Measurements from ENCODE around the gene PPP6R3.
"Not testable (repeated sequence)": the region's sequence is repeated elsewhere in the genome, so short reads cannot be mapped to it uniquely, and the experiment has no call there.

The PPP6R3 gene

DNA sequence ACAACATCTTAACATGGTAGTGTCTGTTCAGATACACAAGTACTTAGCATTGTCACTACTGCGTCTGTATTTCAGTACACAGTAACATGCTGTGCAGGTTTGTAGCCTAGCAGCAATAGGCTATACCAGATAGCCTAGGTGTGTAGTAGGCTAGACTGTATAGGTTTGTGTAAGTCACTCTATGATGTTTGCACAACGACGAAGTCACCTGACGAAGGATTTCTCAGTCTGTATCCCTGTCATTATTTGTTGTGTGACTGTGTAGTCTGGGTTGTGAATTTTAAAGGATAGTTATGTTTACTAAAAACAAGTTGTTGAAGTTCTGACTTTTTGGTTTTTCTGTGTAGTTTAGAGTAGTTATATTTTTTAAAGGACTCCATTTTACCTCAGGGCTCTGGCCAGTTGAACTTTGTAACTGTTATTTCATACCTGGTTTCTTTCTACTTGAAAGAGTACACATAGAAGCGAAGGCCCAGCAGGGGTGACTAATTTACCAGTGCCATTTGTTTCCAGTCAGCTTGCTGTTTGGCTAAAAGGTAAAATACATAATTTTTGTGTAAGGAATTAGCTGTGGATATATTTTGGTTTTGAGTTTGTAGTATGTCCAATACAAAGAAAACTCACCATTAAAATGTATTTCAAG, 72.3 kb downstream of the PPP6R3 start:
- DNase-seq, result no peak

DNA sequence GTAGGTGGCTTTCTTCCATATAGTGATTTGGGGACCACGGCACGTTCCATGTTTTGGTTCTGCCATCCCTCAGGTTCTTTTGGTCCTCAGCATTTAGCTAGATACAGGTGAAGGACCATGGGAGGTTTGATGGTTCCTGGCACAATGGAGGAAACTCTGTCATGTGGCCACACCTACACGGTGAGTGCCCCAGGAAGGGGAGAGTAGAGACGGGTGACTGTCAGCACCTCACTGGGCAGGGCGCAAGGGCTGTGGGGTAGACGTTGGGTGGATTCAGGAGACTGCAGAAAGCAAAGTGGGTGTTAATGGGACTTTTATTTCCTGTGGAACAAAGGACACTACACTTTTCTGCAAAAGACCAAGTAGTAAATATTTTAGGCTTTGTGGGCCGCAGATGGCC, 73.4 kb downstream of the PPP6R3 start:
- no peak for DNase-seq

DNA sequence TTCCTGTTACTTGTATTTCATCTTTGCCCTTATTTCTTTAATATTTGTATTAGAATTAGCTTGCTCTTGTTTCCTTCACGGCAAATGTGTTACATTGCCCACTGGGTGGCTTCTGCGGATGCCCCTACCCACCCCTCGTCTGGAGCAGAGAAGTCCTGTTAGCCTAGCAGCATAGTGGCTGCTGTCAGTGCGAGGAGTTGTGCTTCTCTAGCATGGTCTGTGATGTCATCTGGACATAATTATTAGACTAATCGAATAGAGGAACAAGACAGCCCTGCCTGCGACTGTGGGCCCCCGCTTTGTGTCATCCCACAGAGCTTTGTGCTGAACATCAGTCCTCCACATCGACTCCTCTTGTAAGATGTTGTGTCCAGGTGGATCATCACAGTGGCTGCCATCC, 74.5 kb downstream of the PPP6R3 start:
- no peak for DNase-seq

DNA sequence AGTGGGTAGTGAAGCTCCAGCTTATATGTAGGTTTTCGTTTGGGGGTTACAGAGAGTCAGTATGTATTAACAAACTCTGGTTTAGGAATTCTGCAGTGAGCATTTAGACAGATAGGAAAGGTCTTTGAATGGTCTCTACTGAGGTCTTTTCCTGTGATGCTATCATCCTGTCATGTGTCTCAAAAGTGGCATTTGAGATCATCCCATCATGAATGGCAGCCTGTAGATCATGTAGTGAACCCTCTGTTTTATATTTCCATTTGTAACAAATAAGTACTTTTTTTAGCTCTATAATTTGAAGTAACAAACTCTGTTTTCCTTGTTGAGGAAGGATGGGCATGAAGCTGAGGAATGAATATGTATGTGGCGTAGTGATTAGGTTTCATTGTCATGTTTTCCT, 76.2 kb downstream of the PPP6R3 start:
- no peak for DNase-seq

DNA sequence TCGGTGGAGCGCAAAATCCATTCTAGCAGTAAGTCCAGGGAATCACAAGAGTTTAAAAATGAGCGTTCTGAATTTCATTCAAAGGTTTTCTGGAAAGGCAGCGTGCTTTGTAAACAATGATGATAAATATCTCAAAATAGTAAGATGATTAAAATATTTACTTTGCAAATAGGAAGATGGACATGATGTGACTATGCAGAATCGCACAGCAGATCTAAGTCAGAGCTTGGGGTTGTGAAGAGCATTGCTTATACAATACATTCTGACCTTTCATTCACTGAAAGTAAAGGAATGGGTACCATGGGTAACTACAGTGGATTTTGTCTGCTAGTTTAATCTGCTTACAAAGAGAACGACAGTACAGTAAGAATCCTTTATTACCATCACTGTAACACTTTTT, 77.5 kb downstream of the PPP6R3 start:
- DNase-seq, result no peak

DNA sequence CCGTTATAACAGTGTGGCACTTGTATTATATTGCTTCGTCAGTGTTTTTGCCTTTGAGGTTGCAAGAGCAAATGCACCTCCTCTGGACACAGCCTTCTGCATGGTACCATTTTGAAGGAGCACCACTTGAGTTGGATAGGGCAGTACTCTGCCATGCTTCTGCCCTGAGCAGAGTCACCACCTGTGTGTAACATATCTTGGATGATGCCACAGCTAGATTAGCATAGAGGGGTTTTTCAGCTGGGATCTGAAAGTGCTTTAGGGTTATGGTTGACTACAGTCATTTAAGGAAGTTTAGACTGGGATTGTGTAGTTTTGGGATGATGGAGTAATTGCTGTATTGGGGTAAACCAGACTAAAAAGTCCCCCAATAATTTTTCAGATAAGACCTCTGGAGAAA, 78.8 kb downstream of the PPP6R3 start:
- no peak for DNase-seq

DNA sequence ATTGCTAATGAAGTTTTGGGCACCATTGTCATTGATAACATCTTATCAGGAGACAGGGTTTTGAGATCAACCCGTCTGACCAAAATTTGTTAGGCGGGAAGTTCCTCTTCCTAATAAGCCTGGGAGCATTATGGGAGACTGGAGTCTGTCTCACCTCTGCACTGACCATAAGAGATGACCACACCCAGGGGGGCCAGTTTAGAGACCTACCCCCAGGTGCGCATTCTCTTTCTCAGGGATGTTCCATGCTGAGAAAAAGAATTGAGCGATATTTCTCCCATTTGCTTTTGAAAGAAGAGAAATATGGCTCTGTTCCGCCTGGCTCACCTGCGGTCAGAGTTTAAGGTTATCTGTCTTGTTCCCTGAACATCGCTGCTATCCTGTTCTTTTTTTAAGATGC, 80.0 kb downstream of the PPP6R3 start:
- DNase-seq, result not testable (repeated sequence)

DNA sequence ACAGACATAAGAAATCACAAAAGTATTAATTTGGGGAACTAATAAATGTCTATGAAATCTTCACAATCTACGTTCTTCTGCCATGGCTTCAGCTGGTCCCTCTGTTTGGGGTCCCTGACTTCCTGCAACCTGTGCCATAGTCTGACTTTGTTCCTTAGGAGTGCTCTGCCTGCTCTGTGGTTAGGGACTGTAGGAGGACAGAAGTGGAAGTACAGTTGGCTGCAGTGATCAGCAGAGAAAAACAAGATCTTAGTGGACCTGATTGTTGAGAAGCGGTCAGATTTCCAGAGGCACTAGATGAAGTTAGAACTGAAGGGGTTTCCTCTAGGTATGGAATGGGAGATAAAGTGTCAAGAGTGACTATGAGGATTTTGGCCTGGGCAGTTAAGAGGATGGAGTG, 80.6 kb downstream of the PPP6R3 start:
- no peak for DNase-seq

DNA sequence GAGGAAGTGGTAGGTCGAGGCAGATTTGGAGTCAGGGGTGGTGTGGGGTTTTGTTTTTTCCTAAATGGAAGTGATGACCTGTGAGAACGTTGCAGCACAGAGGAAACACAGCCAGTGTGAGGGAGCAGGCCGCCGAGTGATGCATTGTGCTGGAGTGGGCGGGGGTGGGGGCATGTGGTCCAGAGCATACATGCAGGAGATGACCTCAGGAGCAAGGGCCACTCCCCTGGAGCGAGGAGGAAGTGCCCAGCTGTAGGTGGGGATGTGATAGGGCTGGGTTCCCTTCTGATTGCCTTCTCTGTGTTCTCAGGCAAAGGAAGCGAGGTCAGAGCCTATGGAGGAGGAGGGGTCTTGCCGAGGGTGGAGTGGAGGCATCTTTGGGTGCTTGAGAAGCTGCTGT, 81.4 kb downstream of the PPP6R3 start:
- DNase-seq, result no peak

DNA sequence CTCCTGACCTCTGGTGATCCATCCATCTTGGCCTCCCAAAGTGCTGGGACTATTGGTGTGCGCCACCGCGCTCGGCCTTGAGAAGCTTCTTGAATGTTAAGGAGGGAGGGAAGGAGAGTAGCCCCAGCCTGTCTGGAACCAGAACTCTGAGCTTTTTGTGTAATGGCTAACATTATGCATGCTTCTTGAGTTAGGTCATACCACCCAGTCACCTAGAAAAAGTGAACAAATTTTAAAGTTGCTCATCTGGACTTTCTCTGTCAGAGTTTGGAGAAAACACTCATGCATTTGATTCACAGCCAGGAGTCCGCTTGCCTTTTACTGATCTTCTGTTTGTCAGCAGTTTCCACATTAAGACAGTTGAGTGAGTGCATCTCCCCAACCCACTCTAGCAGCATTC, 82.1 kb downstream of the PPP6R3 start:
- no peak for DNase-seq

DNA sequence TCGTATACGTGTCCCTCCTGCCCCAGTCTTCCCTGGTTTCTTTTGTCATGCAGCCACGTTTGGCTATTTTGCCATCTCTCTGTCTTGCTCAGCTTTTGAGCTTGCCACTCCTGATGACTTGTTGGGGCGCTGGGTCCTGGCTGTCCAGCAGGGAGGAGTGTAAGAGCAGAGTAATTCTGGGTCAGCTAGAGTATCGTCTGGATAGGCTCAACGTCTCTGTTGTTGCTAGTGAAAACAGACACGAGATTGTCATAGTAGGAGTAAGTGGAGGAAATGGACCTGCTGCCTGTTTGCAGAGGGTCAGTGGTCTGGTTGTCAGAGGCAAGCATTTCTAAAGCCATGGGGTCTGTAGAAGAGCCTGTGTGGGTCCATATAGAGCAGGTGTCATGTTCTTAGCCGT, 83.0 kb downstream of the PPP6R3 start:
- no peak for DNase-seq

DNA sequence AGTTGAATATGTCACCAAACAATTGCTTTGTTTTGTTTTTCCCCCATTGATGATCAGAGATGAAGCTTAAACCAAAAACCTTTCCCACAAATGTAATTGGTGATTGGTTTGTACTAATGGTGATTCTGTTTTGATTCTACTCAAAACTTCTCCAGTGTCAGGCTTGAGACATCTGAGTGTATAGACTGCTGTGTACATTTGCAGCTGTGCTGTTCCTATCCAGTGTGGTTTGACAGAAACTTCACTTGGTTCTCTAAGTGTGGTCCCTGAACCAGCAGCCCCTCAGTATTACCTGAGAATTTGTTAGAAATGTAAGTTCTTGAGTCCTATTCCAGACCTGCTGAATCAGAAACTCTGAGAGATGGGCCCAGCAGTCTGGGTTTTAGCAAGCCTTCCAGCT, 84.8 kb downstream of the PPP6R3 start:
- no peak for DNase-seq

DNA sequence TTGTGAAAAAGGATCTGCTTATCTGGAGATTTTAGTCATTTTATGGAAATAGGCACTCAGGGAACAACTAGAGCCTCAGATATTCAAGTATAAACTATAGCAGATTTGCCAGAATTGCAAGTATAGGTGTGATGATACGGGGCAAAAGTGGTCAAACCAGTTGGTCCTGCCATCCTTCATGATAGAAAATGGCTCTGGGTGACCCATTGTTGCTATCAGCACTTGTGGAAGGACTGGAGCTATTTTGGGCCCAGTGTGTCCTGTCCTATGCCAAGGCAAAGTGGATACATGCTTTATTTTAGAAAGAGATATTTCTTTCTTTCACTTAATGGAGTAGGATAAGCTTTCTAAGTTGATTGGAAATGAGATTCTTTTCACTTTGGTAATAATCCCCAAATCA, 85.2 kb downstream of the PPP6R3 start:
- no peak for DNase-seq

DNA sequence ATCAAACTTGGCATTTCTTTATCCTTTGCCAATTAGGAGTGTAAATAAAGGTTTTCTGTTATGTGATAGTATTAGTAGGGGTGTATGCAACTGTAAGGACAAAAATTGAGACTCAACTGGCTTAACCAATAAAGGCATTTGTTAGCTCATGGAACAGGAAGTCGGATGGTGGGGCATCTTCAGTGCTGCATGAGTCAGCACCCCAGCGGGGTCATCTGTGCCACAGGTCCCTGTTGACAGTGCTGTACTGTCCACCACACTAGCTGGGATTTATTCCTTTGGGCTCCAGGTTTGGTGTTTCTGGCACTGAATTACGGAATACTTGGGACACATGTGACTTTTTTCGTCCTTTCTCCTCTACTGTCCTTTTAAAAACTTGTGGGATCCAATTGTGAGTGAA, 86.0 kb downstream of the PPP6R3 start:
- DNase-seq, result no peak

DNA sequence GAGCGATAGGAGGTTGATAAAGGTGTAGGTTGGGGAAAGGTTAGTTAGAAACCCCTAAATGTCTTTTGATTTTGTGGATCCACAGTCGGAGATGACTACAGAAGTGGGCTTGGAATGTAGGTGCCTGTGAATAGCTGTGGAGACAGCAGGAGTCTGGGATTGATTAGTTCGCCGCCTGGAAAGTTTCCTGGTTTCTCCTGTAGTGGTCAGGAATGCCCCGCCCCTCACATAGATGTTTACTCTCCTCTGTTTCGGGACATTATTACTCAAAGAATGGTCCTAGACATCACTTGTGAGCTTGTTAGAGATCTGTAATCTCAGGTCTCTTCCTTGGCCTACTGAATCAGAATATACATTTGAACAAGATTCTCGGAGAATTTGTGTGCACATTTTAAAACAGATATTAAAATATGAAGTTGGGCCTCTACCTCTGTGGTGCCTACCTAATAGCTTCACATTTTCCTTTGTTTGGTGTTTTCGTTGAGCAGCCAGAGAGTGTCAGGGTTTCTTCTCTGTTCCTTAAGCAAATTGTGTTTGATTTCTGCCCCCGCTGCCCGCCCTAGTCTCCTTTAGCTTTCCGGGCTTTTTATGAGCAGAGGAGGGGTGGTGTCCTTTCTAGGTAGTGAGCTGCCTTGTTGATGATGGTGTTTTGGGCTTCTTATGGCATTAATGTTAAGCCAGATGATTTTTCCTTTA, 89.4 kb downstream of the PPP6R3 start:
- no peak for DNase-seq

DNA sequence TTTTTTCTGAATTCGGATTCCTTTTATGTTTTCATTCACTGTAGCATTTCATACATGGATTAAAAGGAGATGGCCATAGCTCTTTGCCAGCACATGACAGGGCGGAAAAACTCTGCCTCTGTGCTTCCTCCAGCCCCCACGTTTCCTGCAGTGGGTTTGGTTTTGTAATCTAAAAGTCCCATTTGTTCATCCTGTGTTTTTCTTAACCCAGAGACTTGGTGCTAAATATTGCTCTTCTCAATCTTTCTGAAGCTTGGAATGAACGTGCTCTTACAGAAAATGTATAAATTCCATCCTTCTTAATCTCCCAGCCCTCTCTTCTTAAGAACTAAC, 89.9 kb downstream of the PPP6R3 start:
- DNase-seq, result no peak

DNA sequence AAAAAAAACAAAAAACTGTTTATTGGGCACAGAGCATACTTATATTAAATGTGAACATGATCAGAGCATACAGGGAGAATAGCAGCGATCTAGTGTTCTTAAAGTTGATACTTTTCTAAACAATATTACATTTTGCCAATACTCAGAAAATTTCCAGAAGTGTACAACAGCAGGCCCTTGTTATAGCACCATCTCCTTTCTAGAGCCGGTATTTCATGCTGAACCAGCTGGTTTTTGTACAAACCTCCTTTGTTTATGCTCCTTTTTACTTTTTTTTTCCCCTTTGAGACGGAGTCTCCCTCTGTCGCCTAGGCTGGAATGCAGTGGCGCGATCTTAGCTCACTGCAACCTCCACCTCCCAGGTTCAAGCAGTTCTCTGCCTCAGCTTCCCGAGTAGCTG, 90.7 kb downstream of the PPP6R3 start:
- no peak for DNase-seq

DNA sequence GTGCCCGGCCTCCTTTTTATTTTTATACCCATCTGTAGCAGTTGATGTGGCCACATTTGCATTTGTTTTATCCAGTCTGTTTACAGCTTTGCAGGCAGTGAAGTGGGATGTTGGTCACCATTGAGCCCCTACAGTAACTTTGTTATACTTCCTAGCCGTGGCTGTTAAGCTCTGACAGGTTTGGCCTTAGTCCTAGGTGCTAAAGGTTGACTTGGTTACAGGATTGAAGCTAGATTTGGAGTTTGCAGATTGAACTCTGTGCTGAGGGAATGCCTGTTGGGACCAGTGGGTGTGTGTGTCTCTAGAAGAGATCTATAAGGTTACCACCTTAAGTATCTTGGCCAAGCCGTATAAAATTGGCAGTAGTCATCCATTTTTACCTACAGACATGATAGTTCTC, 91.2 kb downstream of the PPP6R3 start:
- DNase-seq, result no peak

DNA sequence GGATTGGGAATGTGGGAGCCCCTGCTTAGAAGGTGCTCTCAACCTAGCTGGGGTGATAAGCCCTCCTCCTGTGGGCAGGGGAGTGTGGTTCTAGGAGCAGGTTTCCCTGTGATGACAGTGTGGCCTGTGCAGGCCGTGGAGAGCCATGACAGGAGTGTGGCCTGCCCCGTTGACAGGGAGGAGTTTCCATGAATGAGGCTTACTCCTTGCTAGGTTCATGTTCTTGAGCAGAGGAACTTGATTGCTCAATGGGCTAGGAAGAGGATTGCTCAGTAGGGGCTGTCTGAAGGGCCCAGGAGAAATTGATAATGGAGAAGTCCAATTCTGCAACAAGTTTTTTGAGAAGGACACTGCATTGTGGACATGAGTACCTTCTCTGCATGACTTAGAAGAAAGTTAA, 92.0 kb downstream of the PPP6R3 start:
- no peak for DNase-seq

DNA sequence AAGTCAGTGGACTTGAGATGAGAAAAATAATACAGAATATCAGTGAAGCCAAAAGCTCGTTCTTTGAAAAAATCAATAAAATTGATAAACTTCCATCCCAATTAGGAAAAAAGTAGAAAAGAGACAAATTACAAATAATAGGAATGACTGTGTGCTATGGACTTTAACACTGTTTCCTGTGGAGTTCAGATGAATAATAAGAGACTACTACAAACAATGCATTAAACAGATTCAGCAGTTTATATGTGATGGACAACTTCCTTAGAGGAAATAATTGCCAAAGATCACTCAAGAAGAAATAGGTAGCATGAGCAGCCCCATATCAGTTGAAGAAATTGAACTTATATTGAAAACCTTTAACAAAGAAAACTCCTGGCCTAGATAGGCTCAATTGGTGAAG, 99.7 kb downstream of the PPP6R3 start:
- DNase-seq, result no peak

DNA sequence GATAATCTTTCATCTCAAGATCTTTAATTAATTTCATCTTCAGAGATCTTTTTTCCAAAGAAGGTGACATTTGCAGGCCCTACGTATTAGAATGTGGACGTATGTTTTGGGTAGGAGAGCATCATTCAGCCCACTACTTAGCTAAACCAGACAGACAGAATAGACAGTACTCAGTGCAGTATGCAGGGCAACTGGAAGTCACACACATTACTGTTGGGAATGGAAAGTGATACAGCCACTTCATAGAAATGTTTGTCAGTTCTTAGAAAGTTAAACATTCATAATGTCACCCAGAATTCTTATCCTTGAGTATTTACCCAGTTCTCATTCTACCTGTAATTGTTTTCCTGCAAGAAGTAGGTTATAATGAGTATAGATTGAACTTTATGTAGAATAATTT, 102.9 kb downstream of the PPP6R3 start:
- DNase-seq, result no peak

DNA sequence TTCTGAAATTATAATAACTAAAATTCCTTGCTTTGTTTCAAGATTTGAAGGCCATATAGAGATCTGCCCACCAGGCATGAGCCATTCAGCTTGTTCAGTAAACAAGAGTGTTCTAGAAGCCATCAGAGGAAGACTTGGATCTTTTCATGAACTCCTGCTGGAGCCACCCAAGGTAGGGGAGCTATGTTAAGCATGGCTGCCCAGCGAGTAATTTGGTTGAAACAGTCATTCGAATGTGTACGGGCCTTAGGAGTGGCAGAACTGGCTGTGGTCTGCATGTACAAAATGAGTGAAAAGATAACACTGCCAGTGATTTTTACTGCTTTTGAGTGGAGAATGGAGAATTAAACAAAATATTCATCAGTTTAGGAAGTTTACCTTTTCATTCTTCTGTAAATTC, 103.7 kb downstream of the PPP6R3 start:
- DNase-seq, result no peak

DNA sequence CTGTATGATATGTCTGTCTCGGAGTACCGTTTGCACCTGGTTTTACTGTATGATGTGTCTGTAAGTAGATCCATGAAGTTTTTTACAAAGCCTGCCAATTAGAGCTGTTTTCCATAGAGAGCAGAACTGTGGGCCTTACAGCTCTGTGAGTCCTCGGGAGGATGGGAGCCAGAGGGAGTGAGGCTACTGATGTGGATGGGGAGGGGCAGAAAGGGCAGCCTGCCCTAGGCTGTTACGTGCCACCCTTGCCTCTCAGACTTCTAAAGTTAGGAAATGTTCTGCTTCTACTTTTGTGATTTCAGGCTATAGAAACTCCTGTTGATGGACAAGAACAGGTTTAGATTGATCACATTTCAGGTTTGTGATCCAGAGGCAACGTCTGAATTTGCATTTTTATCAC, 105.2 kb downstream of the PPP6R3 start:
- no peak for DNase-seq

DNA sequence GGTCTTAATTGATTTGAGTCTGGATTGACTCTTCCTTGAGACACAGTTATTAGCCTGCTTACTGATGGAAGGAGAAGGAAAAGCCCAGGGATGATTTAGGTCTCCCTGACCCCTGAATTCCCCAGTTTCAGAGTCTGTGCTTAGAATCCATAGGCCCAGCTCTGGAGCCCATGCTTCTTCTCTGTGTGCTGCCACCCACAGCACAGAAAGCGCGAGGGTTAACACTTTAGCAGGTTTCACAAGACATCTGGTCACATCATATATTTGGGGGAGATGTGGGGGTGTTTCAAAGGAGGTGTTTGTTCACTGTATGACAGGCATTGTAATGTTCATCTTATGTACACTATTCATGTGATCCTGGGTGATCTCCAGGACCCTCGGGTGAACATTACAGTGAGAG, 107.0 kb downstream of the PPP6R3 start:
- no peak for DNase-seq

DNA sequence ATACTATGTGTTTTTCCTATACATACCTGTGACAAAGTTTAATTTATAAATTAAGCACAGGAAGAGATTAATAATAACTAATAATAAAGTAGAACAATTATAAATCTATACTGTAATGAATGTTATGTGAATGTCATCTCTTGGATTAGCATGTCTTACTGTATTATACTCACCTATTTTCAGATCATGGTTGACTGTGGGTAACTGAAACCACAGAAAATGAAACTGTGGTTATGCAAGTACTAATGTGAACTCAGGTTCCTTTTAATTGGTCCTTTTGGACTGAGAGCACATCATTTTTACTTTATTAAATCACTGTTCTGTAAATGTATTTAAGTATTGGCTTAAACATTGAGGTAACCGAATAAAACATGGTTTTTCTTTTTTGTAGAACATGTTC, 108.8 kb downstream of the PPP6R3 start:
- DNase-seq, result no peak

All from NCI-H1092 (cell line).